SK-N-MC (cell line): ENCODE results near the gene CCDC69.

Experiments
- EZH2 ChIP-seq: fragments of 200-600 bp; sonication (generic); IDR thresholded peaks from one replicate; pipeline ENCODE4 v1.6.1; 2017; ENCODE audit warnings: antibody characterized with exemption
- POLR2AphosphoS5 ChIP-seq: IDR thresholded peaks from 2 replicates; pipeline ENCODE4 v1.6.1; 2012; ENCODE audit warnings: mild to moderate bottlenecking, low read depth, low read length, borderline replicate concordance

- TF ChIP-seq POLR2AphosphoS5 (no peak), EZH2 (no peak)
Observed at GRCh38 chr5:151159649-151160373, 64.1 kb downstream of the CCDC69 start.
